ENCODE data around the gene PHLDB1. TPM values are rescaled to one million over a fixed set of nuclear protein-coding genes. Genes with fewer than 3 reads are reported as not detected.

Gene PHLDB1
- polyA plus RNA-seq, 3 donors = 0.17 TPM; not detected in 2

GRCh38 chr11:118628432-118628831, 21.0 kb downstream of the PHLDB1 start:
- Mint-ChIP-seq H3K4me3 (no peak overlapping the region), H3K27me3 (ENCODE audit: low read depth in 3 of 3) (peaks cover 0 to 9% (median 2%) of the 10 kb centered on the region in 3 donors), H3K27ac (peak overlapping the region in 1 of 7 donors; percentile 72), H3K4me1 (no peaks in the 10 kb centered on the region), H3K9me3 (no peaks in the 10 kb centered on the region), H3K36me3 (no peaks in the 10 kb centered on the region)
- no peaks in the 10 kb centered on the region for H3K27me3 ChIP-seq (ENCODE audit: control insufficient read depth in 2 of 2, insufficient read depth in 2 of 2, low read length in 2 of 2)
- no peak overlapping the region for H3K4me2 ChIP-seq (replicated peaks; ENCODE audit: extremely low read depth, low read length, poor library complexity, severe bottlenecking)
- no peaks in the 10 kb centered on the region for H3K36me3 ChIP-seq (replicated peaks in 1 of 2; ENCODE audit: control insufficient read depth in 1 of 2, insufficient read depth in 2 of 2, low read length in 2 of 2)
- TF ChIP-seq CTCF (IDR thresholded peaks at IDR 0.05) = no peak
- no peaks in the 10 kb centered on the region for H3K79me2 ChIP-seq (ENCODE audit: insufficient read depth, low read length)
- no peak for DNase-seq
- no peaks in the 10 kb centered on the region for H3K9me3 ChIP-seq (replicated peaks in 1 of 2; ENCODE audit: control insufficient read depth in 1 of 2, insufficient read depth in 1 of 2, low read length in 2 of 2)
- 100% methylated on average over 9 of the region's 13 CpGs for WGBS (ENCODE audit: insufficient coverage)
- H4K20me1 ChIP-seq (ENCODE audit: insufficient read depth, low read length) = no peaks in the 10 kb centered on the region
- no peaks in the 10 kb centered on the region for H3K4me1 ChIP-seq (ENCODE audit: control insufficient read depth in 1 of 2, insufficient read depth in 2 of 2, low read length in 2 of 2)
- no peak overlapping the region for H3K9ac ChIP-seq (ENCODE audit: insufficient read depth, low read length, poor library complexity, severe bottlenecking)
- no peak overlapping the region for H2AFZ ChIP-seq (ENCODE audit: insufficient read depth, low read depth, low read length, poor library complexity, severe bottlenecking)
- H3K27ac ChIP-seq (ENCODE audit: low read depth in 1 of 2, low read length in 2 of 2) = no peak overlapping the region
- H3K4me3 ChIP-seq (replicated peaks in 1 of 3; ENCODE audit: low read depth in 2 of 3, low read length in 3 of 3) = no peak overlapping the region
- intact Hi-C loops (cut with micrococcal nuclease) = no loop called here

- no peak for TF ChIP-seq CTCF (IDR thresholded peaks at IDR 0.05)
- WGBS (ENCODE audit: insufficient coverage) = 64% methylated on average over 5 of the region's 5 CpGs
- Histone ChIP-seq H3K4me2 (replicated peaks; ENCODE audit: extremely low read depth, low read length, poor library complexity, severe bottlenecking) (no peak overlapping the region), H3K79me2 (ENCODE audit: insufficient read depth, low read length) (no peaks in the 10 kb centered on the region), H3K9ac (ENCODE audit: insufficient read depth, low read length, poor library complexity, severe bottlenecking) (no peak overlapping the region), H3K36me3 (replicated peaks in 1 of 2; ENCODE audit: control insufficient read depth in 1 of 2, insufficient read depth in 2 of 2, low read length in 2 of 2) (no peaks in the 10 kb centered on the region), H3K27me3 (ENCODE audit: control insufficient read depth in 2 of 2, insufficient read depth in 2 of 2, low read length in 2 of 2) (peaks cover 0 to 4% of the 10 kb centered on the region in 2 donors), H4K20me1 (ENCODE audit: insufficient read depth, low read length) (no peaks in the 10 kb centered on the region), H3K4me3 (replicated peaks in 1 of 3; ENCODE audit: low read depth in 2 of 3, low read length in 3 of 3) (no peak overlapping the region), H3K27ac (ENCODE audit: low read depth in 1 of 2, low read length in 2 of 2) (no peak overlapping the region), H3K4me1 (ENCODE audit: control insufficient read depth in 1 of 2, insufficient read depth in 2 of 2, low read length in 2 of 2) (no peaks in the 10 kb centered on the region), H3K9me3 (replicated peaks in 1 of 2; ENCODE audit: control insufficient read depth in 1 of 2, insufficient read depth in 1 of 2, low read length in 2 of 2) (no peaks in the 10 kb centered on the region), H2AFZ (ENCODE audit: insufficient read depth, low read depth, low read length, poor library complexity, severe bottlenecking) (no peak overlapping the region)
- H3K4me1 Mint-ChIP-seq = no peaks in the 10 kb centered on the region
- H3K9me3 Mint-ChIP-seq = no peaks in the 10 kb centered on the region
- H3K27ac Mint-ChIP-seq = no peak overlapping the region
- DNase-seq = no peak
- no peaks in the 10 kb centered on the region for H3K36me3 Mint-ChIP-seq
- intact Hi-C loops (cut with micrococcal nuclease) = no loop called here
- peaks cover 2 to 9% (median 2%) of the 10 kb centered on the region in 3 donors for H3K27me3 Mint-ChIP-seq (ENCODE audit: low read depth in 3 of 3)
- no peak overlapping the region for H3K4me3 Mint-ChIP-seq
Observed at GRCh38 chr11:118628861-118629549, 21.6 kb downstream of the PHLDB1 start.

Measured in CD14-positive monocyte (primary cell).